Hepatocyte (in vitro differentiated cells): Measurements from ENCODE around the gene TFR2. TPM values are rescaled to one million over a fixed set of nuclear protein-coding genes. Genes with fewer than 3 reads are reported as not detected.

ENCODE experiments used
- DNase-seq: peaks from one replicate; pipeline ENCODE4 v3.0.0-alpha.2; 2016; ENCODE audit warnings: low spot score
- H2AFZ ChIP-seq: fragments of 200-600 bp; sonication (generic); 2 replicates; pipeline ENCODE4 v1.6.0; 2016; ENCODE audit warnings: antibody characterized with exemption, mild to moderate bottlenecking
- H3K27ac ChIP-seq: fragments of 200-600 bp; sonication (generic); 2 replicates; pipeline ENCODE4 v1.5.1; 2016; ENCODE audit warnings: mild to moderate bottlenecking
- H3K27me3 ChIP-seq: fragments of 200-600 bp; sonication (generic); 2 replicates; pipeline ENCODE4 v1.6.1; 2016
- H3K36me3 ChIP-seq: fragments of 200-600 bp; sonication (generic); replicated peaks from 2 replicates; pipeline ENCODE4 v1.5.1; 2016; ENCODE audit warnings: low read depth; ENCODE audit not compliant: insufficient read depth
- H3K4me1 ChIP-seq: fragments of 200-600 bp; sonication (generic); 2 replicates; pipeline ENCODE4 v1.5.1; 2016; ENCODE audit warnings: mild to moderate bottlenecking, moderate library complexity; ENCODE audit not compliant: insufficient read depth
- H3K4me2 ChIP-seq: fragments of 200-600 bp; sonication (generic); 2 replicates; pipeline ENCODE4 v1.6.0; 2016
- H3K4me3 ChIP-seq: fragments of 200-600 bp; sonication (generic); 2 replicates; pipeline ENCODE4 v1.5.1; 2016; ENCODE audit warnings: mild to moderate bottlenecking
- H3K79me2 ChIP-seq: fragments of 200-600 bp; sonication (generic); 2 replicates; pipeline ENCODE4 v1.6.0; 2017; ENCODE audit warnings: mild to moderate bottlenecking
- H3K9me2 ChIP-seq: fragments of 200-600 bp; sonication (generic); replicated peaks from 2 replicates; pipeline ENCODE4 v1.6.0; 2017; ENCODE audit warnings: mild to moderate bottlenecking; ENCODE audit not compliant: insufficient read depth
- H3K9me3 ChIP-seq: fragments of 200-600 bp; sonication (generic); 2 replicates; pipeline ENCODE4 v1.5.1; 2016; ENCODE audit warnings: low read depth, mild to moderate bottlenecking
- H4K20me1 ChIP-seq: fragments of 200-600 bp; sonication (generic); 2 replicates; pipeline ENCODE4 v1.6.0; 2016; ENCODE audit warnings: mild to moderate bottlenecking; ENCODE audit not compliant: insufficient read depth, poor library complexity, severe bottlenecking
- CTCF ChIP-seq: fragments of 200-600 bp; sonication (generic); IDR thresholded peaks from 2 replicates; pipeline ENCODE4 v1.5.1; 2016; ENCODE audit warnings: antibody characterized with exemption, mild to moderate bottlenecking; ENCODE audit not compliant: poor library complexity
- EZH2 ChIP-seq: fragments of 200-600 bp; sonication (generic); IDR thresholded peaks from 2 replicates; pipeline ENCODE4 v1.6.1; 2016; ENCODE audit warnings: antibody characterized with exemption, mild to moderate bottlenecking, borderline replicate concordance
- EZH2phosphoT487 ChIP-seq: fragments of 200-600 bp; sonication (generic); IDR thresholded peaks from one replicate; pipeline ENCODE4 v1.6.1; 2018; ENCODE audit warnings: antibody characterized with exemption, mild to moderate bottlenecking, low read depth, moderate library complexity; ENCODE audit not compliant: unreplicated experiment, severe bottlenecking
- WGBS: methylation state at CpG from one replicate; pipeline ENCODE4 v1.1.6; 2016; ENCODE audit warnings: low lambda C conversion rate; ENCODE audit errors: missing lambda C conversion rate; 5-methylcytosine and 5-hydroxymethylcytosine counted together
- polyA plus RNA-seq: library from polyadenylated mRNA; unstranded; fragments of >200 nt; fragmentation: Nextera tagmentation; extraction: Ambion mirVana; gene quantifications from 2 replicates; pipeline ENCODE4 v1.2.1, GENCODE V29; 2016
- total RNA-seq: library from RNA; depleted of rRNA; stranded (reverse); fragments of >200 nt; gene quantifications from 2 replicates; pipeline ENCODE4 v1.2.3, GENCODE V29; 2014

Gene TFR2
- total and polyA plus RNA-seq, 2 experiments from 2014 or later: 13.5 to 16.8 TPM

GRCh38 chr7:100682228-100682741, 40.9 kb upstream of the TFR2 start:
- TF ChIP-seq CTCF: no peak
- no peak for TF ChIP-seq EZH2
- no peak for TF ChIP-seq EZH2phosphoT487
- WGBS: 87% methylated on average over 18 of the region's 25 CpGs
- Histone ChIP-seq H3K4me1 (peaks cover 14% of the 10 kb centered on the region), H3K4me3 (no peak overlapping the region), H3K79me2 (peaks cover 16% of the 10 kb centered on the region), H3K36me3 (no peaks in the 10 kb centered on the region), H3K27ac (no peak overlapping the region), H3K9me3 (no peaks in the 10 kb centered on the region), H2AFZ (no peak overlapping the region), H4K20me1 (peaks cover 27% of the 10 kb centered on the region), H3K4me2 (no peak overlapping the region), H3K9me2 (no peaks in the 10 kb centered on the region), H3K27me3 (no peaks in the 10 kb centered on the region)
- DNase-seq: peak; percentile 8

GRCh38 chr7:100681491-100682227, 40.3 kb upstream of the TFR2 start:
- no peak for TF ChIP-seq EZH2phosphoT487
- Histone ChIP-seq H3K9me3 (no peaks in the 10 kb centered on the region), H3K27ac (no peak overlapping the region), H3K4me3 (no peak overlapping the region), H3K27me3 (no peaks in the 10 kb centered on the region), H2AFZ (no peak overlapping the region), H3K9me2 (no peaks in the 10 kb centered on the region), H3K4me1 (peaks cover 14% of the 10 kb centered on the region), H3K79me2 (peaks cover 20% of the 10 kb centered on the region), H3K4me2 (no peak overlapping the region), H3K36me3 (no peaks in the 10 kb centered on the region), H4K20me1 (peaks cover 31% of the 10 kb centered on the region)
- WGBS: 92% methylated on average over 29 of the region's 29 CpGs
- no peak for DNase-seq

GRCh38 chr7:100680576-100681271, 39.4 kb upstream of the TFR2 start:
- Histone ChIP-seq H3K27me3 (no peaks in the 10 kb centered on the region), H3K9me3 (no peaks in the 10 kb centered on the region), H3K9me2 (no peaks in the 10 kb centered on the region), H4K20me1 (peaks cover 40% of the 10 kb centered on the region), H3K36me3 (no peaks in the 10 kb centered on the region), H3K27ac (no peak overlapping the region), H2AFZ (no peak overlapping the region), H3K79me2 (peaks cover 29% of the 10 kb centered on the region), H3K4me2 (no peak overlapping the region), H3K4me1 (peaks cover 20% of the 10 kb centered on the region), H3K4me3 (no peak overlapping the region)
- 96% methylated on average over 18 of the region's 18 CpGs for WGBS
- no peak for TF ChIP-seq EZH2phosphoT487
- DNase-seq: peak; percentile 10

- Histone ChIP-seq H3K27ac (no peak overlapping the region), H3K4me2 (no peak overlapping the region), H3K79me2 (peaks cover 36% of the 10 kb centered on the region), H2AFZ (no peak overlapping the region), H3K9me3 (no peaks in the 10 kb centered on the region), H3K27me3 (no peaks in the 10 kb centered on the region), H3K4me3 (no peak overlapping the region), H3K4me1 (peaks cover 20% of the 10 kb centered on the region), H4K20me1 (peaks cover 47% of the 10 kb centered on the region), H3K36me3 (no peaks in the 10 kb centered on the region), H3K9me2 (no peaks in the 10 kb centered on the region)
- WGBS: 91% methylated on average over 13 of the region's 13 CpGs
- TF ChIP-seq EZH2phosphoT487 (no peak), CTCF (no peak), EZH2 (no peak)
- DNase-seq: no peak
These were observed 38.7 kb upstream of the TFR2 start for GRCh38 chr7:100679927-100680575.
